ENCODE results near the gene REELD1.

DNA sequence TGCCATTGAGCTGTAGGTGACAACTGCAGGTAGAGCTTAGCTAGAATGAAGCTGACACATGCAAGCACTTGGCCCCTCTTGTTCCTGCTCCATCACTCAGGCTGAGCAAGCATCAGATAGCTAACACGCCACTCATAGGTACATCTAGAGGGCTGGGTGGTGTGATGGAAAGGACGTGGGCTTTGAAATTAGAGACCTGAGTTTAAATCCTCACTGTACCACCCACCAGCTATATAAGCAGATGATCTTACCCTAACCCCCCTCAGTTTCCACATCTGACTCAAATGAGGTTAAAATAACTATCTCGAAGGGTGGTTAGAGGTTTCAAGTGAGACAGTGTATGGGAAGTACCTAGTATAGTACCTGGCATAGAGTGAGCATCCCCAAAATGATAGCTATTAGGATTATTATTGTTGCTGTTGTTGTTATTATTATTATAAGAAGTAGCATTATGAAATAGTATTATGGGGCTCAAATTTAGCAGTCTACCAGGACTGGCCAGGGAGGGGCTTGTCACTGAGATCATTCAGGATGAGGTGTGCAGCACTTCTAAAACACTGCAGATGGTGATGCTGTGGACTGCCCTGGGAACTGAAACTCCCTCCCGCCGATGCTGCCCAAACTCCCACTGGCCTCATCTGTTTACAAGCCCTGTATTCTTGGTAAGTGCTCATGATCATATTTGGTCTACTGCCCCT, 59.0 kb downstream of the REELD1 start:
- TF ChIP-seq POLR2AphosphoS5 (IDR thresholded peaks at IDR 0.05; ENCODE audit: borderline replicate concordance, low read depth, low read length) (no peak), EZH2 (IDR thresholded peaks at IDR 0.05) (no peak), FOXP2 (optimal IDR thresholded peaks at IDR 0.05; ENCODE audit: control extremely low read depth, extremely low read length, insufficient read depth) (no peak)
